NK-92 (cell line): ENCODE data around the gene CDK1.

Experiments
- DNase-seq: peaks from one replicate; lab custom pipeline; 2025; ENCODE audit not compliant: unreplicated experiment; lab: John Stamatoyannopoulos, UW

Gene CDK1

DNA sequence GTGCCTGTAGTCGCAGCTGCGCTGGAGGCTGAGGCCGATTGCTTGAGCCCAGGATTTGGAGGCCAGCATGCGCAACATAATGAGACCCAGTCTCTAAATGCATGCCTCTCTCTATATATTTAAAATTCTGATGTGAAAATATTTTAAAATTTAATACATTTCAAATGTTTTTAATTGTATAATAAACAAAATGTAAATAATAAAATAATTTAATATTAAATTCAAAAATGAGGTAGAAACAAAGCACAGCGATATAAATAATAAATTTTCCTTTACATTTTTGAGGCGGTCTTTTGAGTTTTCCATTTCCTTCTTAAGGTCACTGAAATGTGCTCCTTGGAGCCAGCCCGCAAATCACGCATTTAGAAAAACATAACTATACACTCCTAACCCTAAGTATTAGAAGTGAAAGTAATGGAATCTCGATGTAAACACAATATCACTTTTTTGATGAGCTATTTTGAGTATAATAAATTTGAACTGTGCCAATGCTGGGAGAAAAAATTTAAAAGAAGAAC is 523 bp upstream of the CDK1 start:
- DNase-seq: no peak

DNA sequence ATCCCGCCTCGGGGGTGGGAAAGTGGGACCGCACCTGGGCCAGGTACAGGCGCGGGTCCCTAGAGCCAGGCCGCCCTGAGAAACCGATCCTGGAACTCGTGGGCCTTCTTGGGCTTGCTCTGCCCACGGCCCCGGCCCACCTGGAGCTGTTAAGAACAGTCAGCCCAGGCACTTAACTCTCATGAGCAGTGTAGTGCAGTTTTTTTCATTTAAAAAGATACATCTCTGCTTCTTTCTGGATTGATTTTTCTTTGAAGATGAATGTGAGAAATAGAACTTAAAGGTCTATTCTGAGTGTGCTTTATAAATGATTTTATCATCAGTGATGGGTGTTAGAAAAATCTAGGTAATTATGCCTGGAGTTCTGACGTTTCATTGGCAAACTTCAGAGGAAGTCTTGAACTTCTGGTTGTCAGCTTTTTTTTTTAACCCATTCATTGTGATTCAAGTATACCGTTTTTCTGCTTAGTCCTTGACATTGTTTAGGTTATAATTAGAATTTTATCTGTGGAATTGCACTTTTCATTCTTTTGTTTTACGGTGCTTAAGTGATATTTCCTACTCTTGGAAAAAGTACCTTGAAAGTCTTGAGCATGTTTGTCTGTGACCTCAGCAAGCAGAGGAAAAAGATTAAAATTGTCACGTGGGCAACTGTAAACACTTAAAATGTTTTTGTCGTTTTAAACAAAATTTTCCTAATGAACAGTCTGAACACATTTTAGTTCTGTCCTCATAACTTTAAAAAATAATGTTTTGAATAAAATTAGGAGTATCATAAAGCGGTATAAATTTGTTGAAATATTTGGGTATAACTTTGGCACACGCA is 906 bp downstream of the CDK1 start:
- DNase-seq: no peak

DNA sequence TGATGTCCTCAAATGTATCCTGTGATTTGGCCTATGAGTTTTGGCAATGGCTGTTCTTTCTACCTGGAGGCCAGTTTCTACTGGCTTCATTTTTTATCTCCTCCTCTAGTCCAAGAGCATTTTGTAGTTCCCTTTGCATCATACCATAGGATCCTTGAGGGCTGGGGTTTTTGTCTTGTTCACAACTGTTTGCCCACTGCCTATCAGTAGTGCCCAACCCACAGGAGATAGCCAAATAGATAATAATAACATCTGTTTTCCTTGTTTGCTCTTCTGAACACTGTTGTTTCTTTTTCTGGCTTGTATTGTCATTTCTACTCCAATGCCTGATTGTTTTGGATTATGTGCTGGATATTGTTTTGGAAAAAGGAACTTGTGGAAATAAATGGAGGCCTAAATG is 3.4 kb downstream of the CDK1 start:
- DNase-seq: no peak

DNA sequence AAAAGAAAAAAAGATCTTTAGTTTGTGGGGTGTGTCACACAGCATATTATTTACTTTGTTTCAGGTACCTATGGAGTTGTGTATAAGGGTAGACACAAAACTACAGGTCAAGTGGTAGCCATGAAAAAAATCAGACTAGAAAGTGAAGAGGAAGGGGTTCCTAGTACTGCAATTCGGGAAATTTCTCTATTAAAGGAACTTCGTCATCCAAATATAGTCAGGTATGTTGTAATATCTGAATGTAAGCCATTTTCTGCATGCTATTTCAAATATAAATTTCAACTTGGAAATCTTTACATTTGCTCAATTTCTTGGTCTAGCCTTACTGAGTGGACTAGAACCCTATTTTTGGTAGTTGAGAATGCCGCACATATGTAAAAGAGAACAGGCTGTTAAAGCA is 6.4 kb downstream of the CDK1 start:
- DNase-seq: no peak

DNA sequence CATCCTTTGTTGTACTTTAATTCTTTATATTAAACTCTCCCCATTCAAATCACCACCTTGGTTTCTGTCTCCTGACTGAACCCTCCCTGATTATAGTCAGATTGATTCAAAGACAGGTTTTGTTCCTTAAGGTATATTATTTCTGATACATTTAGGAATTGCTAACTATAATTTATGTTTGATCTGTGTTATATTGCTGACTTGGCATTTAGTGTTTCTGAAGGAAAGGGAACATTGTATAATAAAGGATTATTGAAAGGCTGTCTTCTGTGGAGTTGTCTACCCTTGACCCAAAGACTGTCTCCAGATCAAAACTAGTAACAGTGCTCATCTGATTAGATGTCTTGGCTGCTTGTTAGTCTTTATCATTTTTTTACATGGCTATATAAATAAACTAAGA is 10.3 kb downstream of the CDK1 start:
- no peak for DNase-seq

DNA sequence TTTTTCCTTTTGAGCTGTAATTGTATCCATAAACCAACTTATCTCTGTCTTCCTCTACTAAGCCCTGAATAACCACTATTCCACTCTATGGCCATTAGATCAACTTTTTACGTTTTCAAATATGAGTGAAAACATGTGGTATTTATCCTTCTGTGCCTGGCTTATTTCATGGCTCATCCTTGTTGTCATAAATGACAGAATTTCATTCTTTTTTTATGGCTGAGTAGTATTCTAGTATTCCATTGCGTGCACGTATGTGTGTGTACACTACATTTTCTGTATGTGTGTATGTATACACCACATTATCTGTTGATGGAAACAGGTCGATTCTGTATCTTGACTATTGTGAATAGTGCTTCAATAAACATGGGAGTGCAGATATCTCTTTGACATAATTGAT is 11.1 kb downstream of the CDK1 start:
- no peak for DNase-seq

DNA sequence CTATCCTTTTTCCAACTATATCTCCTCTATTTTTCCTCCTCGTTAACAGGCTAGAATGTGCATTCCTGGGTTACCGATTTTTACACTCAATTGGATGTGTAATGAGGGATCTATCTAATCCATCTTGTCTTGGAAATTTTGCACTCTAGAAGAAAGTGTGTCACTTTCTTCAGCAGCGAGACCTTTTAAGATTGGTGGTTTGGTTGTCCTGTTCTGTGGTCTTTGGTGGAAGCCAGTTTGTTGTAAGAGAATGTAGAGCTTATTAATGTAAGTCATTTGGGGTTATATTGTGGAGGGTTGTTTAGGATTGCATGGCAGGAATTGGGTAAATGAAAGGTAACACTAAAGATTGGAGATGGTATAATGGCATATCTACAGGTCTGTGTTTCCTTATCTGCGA is 16.7 kb downstream of the CDK1 start:
- no peak for DNase-seq

DNA sequence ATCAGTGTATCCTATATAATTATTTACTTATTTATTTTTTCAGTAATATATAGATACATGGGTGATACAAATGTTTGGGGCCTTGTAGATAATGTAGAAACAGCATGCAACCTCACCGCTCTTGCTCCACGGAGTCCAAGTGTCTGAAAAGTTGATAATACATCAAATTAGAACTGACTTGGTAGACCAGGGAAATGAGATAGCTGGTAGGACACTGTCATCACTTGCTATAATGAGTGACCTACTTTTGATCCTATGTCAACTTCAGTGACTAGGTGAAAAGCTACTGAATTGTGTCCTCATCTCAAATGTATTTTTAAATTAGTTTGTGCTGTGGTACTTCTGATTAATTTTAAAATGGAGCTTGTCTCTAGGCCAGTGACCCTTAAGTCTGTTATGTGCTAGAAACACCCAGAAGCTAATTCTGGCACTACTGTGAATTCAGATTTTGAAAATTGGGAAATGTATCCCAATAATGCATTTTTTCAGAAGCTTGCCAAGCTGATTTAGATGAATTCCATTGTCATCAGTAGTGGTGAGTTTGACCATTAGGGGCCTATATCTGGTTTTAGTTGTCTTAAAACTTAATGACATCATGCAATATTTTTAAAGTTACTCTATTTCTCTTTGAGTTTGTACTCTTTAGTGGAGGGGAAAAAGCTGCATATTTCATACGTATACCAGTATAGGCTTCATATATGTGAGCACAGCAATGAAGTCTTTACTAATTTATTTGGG is 17.4 kb downstream of the CDK1 start:
- no peak for DNase-seq

DNA sequence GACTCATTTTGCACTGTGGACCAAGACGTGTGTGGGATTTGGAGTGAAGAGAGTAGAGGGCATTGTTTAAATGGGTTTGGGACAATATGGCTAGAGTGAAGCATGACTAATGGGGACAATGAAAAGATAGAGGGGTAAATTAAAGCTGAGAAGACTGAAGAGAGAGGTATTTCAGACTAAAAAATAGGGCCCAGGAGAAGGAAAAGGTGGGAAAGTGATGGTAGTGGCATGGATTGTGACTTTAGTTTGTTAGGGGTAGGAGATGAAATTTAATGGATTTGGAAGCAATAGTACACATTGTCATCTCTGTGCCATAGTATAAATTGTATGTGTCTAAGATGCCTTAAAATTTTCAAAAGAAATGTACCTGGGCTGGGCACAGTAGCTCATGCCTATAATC is 18.2 kb downstream of the CDK1 start:
- no peak for DNase-seq

DNA sequence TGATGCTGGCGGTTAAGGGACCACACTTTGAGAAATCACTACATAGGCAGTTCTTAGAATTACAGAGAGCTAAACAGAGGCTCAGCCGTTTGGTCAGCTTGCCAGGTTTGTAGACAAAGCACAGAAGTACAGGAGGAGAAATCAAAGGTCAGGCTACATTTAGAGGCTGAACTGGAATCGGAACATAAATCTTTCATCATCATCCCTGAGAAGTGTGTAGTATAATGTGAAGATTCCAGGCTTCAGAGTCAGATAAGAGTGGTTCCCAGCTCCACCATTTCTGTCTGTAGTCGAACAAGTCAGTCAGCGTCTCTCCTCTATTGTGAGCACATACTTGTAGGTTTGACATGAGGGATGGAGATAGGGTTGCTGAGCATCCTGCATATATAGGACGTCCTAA is 18.9 kb downstream of the CDK1 start:
- no peak for DNase-seq

DNA sequence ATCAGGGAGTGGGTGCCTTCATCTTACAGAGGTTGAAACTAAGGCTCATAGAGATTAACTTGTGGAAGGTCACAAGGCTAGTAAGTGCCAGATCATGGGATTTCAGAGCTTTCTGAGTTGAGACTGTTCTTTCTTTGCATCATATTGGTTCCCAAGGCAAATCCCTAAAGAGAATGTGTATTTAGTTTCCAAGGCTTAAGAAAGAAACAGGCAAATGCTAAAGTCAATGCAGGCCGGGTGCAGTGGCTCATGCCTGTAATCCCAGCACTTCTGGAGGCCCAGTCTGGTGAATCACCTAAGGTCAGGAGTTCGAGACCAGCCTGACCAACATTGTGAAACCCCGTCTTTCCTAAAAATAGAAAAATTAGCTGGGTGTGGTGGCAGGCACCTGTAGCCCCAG is 19.8 kb downstream of the CDK1 start:
- no peak for DNase-seq

DNA sequence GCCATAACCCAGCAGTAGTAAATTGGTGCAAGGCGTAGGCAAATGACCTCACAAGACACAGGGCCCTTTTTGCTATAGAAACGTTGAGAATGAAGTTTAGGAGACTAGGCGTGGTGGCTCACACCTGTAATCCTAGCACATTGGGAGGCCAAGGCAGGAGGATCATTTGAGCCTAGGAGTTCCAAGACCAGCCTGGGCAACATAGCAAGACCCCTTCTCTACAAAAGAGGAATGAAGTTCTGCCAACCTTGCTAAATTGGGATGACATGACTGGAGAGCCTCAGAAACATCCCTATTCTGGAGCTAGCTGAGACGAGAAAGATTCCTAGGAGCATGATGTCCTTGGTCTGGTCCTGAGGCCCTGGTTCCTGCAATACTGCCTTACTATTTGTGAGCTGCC is 20.6 kb downstream of the CDK1 start:
- no peak for DNase-seq

DNA sequence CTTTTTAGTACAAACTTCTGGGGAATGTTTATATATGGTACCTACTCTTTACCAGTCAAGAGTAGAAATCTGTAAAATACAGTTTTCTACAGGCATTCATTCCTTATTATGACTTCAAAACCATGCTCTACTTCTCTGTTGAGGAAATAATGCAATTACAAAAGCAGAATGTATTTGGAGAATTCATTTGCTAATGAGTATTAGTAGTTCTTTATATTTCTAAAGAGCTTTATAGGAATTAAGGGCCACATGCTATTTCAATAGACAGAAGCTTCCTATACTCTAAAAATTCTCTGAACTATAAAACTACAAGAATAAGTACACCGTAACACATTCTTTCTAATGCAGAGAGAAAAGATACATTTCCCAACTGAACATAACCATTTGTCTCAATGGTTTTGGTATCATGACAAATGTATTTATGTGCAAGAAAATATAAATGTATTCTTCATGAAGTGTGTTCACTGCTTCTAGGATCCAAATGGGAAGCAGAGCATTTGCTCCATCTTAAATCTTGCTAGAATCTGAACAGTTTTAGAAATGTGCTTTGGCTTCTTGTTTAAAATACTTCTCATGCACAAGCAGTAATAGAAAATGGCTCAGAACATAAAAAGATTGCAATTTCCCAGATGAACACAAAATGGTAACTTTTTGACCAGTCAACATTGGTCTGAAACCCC is 21.8 kb downstream of the CDK1 start:
- no peak for DNase-seq

DNA sequence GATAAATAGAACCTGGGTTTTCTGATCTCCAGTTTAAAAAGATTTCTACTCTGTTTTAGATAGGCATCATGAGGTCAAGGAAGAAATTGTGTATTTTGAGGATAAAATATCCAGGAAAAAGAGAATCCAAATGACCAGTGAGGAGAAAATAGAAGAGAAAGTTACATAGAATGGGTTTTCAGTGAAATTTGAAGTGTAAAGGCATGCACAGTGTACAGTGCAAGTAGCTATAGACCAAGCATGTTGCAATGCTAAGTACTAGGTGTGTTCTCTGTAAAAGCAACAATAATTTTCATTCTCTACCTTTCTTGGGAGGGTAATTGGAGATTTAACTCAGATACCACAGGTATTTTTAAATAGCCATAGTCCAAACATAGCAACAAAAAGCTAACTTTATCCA is 22.6 kb downstream of the CDK1 start:
- no peak for DNase-seq

DNA sequence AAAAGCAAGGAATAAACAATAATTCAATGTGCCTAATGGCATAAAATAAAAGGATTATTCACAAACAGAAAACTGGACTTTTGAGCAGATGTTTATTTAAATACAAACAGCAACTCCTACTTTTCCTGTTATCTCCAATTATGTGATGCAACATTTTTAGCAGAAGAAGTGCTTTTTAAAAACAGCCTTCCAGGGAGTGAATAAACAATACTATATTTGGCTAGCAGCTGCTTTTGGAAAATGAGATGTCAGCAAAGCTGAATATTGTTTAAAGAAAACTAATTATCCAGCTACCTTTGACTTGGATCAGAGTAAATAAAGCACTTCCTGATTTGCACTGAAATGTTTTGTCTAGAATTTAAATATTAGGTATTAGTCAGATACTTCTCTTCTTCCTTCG is 23.2 kb downstream of the CDK1 start:
- no peak for DNase-seq

DNA sequence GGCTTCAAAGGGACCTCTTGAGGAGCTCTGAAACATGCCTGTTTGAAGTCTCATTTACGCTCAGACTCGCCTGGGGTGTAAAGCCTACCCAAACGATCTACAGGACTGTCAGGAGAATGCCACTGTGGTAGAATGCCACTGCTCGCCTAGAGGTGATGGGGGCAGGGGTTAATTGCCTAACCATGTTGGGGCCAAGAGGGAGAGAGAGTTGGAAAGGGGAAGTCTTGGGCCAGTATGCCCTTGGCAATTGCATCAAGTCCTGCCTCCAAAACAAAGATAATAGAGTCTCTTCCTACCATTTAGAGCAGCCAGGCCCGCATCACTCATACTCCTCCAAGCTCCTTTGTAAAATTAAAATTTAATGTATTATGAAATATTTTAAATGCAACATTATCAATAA is 25.2 kb downstream of the CDK1 start:
- DNase-seq: no peak

DNA sequence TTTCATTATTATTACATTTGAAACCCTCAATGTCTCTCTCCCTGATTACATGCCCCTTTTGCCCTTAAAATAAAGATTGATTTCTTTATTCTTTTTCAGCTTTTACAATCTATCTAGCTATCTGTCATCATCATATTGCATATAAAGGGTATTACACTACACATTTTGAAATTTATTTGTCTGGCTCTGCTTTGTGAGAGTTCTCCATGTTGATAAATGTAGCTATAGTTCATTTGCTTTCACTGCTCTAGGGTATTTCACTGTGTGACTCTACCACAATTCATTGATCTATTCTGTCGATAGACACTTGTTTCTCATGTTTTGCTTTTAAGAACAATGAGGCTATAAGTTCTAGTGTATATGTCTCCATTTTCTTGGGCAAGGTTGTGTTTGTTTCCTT is 25.6 kb downstream of the CDK1 start:
- no peak for DNase-seq

DNA sequence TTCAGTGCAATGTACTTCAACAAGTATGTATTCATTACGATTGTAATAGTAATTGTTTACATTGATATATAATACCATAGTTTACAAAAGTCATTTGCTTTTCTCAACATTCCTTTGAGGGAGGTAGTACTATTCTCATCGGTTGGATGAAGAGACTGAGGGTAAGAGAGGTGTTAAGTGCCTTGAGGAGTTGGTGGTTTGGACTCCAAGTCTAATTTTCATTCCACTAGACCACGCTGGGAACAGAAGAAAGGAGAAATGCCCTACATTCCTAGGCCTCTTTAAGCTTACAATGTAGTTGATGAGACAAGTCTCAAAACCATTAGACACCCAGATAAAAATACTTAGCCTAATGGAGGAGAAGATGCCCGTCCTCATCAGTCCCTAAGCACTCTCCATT is 28.6 kb downstream of the CDK1 start:
- DNase-seq: no peak

DNA sequence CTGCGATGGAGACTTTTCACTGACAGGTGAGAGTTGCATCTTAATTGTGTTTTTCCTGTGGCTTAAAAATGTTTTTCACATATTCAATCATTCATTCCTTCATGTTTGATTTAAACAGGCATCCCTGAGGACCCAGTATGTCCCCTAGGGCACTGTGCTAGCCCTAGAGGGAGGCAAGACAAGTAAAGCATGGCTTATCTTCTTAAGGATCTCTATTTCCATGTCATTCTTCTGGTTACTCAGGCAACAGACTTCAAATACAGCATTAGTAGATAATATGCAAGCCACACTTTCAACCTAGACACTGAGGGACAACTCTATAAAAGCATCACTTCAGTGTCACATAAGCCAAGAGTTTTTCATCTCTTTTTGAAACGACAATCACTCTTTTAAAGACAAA is 29.2 kb downstream of the CDK1 start:
- DNase-seq: no peak

DNA sequence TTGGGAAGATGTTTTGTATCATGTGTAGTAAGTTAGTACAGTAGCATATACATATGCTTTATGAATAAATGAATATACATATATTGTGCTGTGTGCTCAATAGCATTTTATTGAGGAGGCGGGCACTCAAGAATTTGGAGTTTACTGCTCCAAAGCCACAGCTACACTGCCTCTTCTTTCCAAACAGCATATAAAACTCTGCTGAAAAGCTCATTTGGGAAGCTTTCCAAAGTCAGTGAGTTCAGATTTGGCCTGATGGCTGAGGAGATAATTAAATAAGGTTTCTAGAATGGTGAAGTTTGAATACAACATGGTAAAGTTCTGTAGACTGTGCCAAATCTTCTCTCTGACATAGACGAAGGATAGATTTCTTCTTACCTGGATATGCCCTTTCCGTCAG is 29.8 kb downstream of the CDK1 start:
- DNase-seq: no peak

DNA sequence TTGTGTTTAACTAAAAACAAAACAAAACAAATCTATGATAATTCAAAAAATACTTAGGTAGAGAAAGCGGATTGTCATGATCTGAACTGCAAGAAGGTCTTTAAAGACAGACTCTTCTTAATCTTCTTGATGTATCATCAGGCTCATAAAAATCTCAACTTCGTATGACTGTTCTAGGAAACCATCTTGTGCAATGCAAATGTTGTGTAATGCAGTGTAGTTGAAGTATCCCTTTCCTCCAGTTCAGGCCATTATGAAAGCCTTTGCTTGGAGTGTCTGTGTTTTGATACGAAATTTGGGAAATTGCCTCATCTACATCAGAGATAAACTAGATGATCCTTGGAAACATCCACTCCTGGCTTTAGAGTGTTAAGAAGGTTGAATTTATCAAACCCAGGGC is 30.9 kb downstream of the CDK1 start:
- no peak for DNase-seq
